Measurements from ENCODE around the gene RNF213.

DNA sequence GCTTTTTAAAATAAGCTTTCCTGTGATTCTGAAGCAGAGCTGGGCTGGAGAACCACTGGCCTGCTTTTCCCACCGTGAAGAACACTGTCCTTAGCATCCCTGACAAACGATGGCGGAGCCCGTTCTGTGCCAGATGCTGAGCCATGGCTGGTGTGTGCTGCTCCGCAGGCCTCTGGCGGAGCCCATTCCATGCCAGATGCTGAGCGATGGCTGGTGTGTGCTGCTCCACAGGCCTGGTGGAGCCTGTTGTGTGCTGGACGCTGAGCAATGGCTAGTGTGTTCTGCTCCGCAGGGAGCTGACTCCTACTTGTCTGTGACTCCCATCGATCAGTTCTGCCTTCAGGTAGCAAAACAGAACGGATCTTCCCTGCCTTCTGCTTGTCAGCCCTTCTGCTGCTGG is 158.6 kb downstream of the RNF213 start:
- TF ChIP-seq, protein P1, sequence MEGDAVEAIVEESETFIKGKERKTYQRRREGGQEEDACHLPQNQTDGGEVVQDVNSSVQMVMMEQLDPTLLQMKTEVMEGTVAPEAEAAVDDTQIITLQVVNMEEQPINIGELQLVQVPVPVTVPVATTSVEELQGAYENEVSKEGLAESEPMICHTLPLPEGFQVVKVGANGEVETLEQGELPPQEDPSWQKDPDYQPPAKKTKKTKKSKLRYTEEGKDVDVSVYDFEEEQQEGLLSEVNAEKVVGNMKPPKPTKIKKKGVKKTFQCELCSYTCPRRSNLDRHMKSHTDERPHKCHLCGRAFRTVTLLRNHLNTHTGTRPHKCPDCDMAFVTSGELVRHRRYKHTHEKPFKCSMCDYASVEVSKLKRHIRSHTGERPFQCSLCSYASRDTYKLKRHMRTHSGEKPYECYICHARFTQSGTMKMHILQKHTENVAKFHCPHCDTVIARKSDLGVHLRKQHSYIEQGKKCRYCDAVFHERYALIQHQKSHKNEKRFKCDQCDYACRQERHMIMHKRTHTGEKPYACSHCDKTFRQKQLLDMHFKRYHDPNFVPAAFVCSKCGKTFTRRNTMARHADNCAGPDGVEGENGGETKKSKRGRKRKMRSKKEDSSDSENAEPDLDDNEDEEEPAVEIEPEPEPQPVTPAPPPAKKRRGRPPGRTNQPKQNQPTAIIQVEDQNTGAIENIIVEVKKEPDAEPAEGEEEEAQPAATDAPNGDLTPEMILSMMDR (IDR thresholded peaks at IDR 0.05) = no peak
- no peak for TF ChIP-seq POLR2A (IDR thresholded peaks at IDR 0.05)

Measured in adrenal gland (tissue), 5 donors.